ENCODE measurements around the gene ABO.
"Not testable (repeated sequence)": the region's sequence is repeated elsewhere in the genome, so short reads cannot be mapped to it uniquely, and the experiment has no call there.

The ABO gene

DNA sequence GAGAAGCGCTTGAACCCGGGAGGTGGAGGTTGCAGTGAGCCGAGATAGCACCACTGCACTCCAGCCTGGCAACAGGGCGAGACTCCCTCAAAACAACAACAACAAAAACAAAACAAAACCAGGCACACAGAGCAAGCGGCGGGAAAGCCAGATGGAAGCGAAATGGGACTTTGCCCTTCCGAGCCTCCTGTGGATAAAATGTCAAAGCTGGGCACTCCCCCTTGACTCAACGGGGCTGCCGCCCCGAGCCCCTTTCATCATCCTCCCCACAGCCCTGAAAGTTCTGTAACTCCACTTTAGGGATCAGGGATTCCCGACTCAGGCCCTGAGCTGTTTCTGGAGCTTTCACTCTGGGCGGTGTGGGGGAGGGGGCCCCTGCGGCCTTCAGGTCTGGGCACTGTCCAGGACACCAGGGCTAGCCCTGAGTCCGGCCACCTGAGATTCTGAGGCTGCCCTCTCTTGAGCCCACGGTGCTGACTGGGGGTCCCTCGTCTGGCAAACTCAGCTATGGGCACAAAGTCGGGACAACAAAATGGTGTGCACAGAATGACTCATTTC lies 35.4 kb downstream of the ABO start:
- no peak for DNase-seq

DNA sequence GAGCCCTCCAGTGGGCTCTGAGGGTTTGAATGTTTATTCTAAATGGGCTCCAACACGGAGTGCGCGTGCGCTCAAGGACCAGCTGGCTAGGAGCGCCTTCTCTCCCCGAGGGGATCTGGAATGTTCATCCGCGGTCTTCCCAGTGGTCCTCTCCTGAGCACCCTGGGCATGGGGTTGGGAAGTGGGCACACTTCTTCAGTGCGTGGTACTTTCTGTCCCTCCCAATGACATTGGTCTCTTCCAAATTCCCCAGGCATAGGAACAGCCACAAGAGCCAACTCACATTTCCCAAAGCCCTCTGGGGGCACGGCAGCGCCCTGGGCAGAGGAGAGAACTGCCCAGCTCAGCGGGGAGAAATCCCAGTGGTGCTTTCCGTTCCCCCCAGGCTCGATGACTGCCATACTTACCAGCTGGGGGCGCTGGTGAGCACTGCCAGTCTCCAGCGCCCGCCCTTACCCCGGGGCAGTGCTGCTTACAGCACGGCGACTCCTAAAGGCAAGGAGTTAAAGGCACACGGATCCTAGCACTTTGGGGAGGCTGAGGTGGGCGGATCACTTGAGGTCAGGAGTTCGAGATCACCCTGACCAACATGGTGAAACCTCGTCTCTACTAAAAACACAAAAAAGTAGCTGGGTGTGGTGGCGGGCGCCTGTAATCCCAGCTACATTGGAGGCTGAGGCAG lies 36.0 kb downstream of the ABO start:
- no peak for DNase-seq

DNA sequence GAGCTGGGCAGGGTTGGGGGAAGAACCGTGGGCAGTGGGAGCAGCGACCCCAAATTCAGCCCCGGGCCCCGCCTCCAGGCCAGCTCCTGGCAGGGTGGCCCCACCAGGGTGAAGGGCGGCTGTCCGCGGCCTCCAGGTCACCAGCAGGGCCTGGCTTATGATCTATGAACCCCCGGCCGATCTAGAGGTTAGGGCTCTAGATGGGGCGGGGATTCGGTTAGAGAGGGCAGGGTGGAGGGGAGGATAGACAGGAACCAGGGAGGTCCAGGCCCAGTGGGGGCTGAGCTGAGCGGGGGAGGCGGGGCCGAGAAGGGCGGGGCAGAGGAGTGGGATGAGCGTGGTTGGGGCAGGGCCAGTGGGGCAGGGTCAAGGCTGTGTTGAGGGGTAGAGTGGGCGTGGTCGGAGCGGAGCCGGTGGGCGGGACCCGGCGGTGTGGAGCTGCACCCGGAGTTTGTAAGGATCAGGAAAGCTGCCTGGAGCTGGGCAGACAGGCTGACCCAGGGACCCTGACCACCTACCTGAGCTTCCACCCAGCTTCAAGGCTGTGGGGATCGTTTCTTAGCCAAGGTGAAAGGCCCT lies 36.6 kb downstream of the ABO start:
- DNase-seq, result no peak

DNA sequence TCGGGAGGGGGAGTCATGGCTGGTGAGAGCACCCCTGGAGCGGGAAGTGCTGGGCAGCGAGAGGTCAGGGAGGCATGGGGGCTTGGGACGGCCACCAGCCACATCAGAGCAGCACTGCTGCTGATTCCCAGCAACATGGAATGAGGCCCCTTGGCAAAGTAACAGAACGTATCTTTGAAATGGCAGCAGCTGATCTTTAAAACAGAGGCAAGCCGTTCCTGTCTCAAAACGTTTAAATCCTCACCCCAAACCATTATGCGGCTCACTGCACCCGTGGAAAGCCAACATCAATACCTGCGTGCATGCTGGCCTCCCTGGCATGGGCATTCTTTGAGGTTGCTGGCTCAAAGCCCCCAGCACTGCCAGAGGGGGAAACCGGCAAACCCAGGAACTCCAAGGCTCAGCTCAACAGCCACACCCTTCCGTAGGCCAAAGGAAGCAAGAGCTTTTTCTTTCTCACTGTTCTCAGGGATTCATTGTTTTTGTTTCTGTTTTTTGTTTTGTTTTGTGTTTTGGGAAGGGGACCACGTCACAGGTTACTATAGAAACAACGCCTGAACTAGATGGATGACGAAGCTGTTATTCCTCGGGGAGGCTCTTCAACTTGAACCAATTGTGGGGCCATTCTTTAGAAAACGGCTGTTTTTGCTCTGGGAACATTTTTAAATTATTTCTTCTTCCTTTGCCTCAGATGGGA lies 37.8 kb downstream of the ABO start:
- no peak for DNase-seq

DNA sequence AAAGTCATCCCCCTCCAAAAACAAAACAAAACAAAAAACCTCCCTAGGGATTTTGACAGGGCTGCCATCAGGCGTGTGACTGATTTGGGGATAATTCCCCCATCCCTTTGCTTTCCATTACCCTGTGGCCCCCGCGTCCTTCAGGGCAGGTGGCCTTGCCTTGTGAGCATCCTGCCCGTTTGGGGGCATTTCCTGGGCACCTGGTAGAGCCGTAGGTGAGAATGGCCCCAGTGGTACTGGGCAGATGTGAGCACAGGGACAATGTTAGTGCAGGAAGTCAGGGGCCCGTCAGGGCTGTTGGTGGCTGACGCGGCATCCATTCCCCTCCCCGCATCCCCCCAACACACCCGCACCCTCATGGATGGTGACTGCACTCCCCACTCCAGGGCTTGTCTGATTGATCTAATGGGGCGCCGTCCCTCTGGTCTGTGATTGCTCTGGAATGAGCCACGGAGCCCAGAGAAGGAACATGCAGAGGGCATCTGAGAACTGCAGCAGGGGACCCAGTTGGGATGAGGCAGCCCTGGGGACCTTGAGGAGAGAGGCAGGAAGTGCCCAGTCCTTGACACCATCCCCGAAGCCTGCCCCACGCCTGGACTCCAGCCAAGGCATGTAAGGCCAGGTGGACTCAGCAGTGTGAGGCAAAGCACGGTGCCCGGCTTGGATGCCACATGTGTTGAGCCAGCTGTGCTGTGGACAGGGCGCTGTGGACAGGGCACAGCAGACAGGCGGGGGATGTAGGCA lies 38.5 kb downstream of the ABO start:
- not testable (repeated sequence) for DNase-seq

DNA sequence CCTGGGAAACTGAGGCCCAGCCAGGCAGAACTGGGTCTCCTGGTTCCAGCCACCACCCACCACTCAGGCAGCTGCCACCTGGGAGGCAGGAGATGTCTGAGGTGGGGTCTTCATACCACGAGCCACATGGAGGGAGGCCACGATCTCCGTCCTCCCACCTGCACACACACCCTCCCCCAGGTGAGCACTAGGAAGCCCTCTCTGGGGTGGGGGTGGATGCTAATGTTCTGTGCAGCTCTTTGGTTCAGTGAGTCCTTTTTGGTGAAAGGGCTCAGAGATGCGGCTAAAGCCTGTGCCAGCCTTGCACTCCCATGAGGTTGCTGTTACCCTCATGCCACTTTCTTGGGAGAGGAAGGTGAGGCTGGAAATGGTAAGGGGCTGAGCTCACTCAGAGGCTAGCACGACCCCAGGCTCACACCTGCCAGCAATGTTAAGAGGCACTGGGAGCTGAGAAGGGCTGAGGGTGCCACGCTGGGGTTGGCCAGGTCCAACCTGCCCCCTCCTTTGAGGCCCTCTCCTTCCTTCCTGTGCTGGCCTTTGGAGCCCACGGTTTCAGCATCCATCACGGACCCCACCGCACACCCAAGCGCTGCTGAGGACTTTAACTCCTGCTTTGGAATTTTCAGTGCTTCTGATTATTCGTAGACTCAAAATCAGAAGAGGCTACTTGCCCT lies 39.3 kb downstream of the ABO start:
- no peak for DNase-seq

DNA sequence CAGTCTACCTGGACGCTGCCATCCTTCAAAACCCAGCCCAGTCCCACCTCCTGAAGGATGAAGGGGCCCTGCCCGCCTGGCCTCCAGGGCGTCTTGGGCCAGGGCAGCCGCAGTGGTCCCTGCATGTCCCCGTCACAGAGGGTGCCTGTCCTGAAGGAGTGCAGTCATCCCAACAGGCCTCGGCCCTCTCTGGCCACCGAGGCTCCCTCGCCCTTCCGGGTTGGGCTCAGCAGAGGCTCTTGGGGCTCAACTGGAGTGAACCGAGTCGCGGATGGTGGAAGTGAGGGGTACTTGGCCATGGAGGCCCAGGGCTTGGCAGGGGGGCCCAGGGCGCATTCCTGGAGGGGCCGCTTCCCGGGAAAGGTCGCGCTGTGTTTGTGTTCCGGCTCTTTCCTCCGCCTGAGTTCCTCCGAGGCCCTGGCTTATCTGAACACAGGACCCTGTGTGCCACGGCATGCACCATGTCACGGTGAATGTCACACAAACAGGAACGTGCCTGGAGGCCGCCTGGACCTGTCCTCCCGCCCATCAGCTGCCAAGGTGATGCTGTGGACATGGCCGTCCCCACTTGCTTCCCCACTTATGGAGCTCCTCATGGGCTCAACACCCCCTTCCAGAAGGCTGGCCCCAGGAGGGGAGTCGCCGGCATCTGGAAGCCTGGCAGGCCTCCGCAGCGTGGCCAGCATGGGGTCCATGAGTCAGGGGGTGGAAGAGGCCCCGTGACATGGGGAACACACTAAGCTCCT lies 40.3 kb downstream of the ABO start:
- DNase-seq, result no peak

DNA sequence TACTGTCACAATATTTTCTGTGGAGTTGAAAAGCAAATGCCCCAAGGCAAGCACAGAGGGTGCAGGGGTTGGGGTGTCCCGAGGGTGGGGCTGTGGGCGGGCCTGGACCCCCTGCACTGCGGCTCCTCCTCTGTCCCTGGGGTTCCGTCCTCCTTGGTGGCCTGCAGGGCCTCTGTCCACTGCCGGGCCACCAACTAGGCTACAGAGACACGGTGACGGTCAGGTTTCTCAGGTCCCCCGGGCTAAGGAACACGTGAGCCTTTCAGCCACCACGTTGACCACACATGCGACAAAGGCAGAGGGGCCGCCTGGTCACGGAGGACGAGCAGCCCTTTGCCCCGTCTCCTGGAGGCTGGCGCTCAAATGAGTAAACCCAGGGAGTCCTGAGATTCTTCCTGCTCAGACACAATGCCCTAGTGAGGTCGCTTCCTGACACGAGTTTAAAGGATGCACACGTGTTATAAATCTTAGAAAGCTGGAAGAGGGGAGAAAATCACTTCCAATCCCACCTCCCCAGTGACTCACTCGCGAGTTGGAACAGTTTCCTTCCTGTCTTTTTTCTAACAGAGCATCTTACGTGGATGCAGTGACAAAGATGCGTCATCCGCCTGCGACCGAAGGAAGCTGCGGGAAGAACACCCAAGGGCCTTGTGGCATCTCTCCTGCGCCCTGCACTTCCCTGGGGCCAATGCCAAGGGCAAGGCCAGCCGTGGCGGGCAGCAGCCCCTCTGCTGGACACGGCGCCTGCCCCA lies 41.1 kb downstream of the ABO start:
- no peak for DNase-seq

DNA sequence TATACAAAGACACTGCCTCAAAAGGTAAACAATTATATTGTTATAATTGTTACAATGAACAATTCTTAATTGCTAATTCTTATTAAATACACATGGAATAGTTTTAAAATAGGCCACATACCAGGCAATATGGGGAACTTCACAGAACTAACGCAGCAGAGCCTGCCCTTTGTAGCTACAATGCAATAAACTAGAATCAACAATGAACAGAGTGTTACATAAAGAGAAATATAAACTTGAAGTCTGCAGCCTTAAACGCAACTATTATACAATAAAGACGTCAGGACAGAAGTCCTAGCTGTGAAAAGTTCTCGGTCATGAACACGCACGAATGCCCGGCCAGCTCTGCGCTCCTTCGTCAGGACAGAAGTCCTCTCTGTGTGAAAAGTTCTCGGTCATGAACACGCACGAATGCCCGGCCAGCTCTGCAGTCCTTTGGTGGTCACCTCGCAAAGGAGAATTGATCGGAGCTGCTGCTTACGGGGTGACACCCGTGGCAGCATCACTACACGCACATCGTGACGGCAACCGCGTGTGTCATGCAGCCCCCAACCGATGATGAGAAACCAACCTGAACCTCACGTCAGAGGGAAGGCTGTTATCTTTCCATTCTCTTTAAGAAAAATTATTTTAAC lies 43.0 kb downstream of the ABO start:
- DNase-seq, result not testable (repeated sequence)

DNA sequence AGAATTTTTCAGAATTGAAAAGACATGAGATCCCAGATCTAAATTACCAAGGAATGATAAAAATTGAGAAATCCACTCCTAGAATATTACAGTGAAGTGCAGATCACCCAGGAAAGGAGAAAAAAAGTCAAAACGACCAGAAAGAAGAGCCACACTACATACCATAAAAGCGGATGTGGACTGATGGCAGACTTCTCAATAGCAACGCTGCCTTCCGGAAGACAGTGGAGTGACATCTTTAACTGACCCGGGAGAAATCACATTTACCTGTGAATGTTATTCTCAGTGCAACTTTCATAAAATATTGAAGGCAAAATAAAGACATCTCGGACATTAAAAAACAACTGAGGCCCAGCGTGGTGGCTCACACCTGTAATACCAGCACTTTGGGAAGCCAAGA lies 44.5 kb downstream of the ABO start:
- not testable (repeated sequence) for DNase-seq

DNA sequence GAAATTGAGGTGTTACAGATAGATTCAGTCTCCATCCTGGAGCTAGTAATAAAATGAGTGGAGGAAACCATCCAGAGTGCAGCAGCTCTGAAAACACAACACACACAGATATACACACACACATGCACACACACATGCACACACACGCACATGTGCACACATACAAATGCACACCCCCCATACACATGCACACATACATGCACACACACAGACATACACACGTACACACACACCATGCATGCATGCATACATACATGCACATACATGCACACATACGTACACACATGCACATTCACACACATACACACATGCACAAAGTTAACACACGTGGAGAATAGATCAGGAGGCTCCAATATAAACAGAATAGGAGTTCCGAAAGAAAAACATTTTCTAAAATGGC lies 44.9 kb downstream of the ABO start:
- no peak for DNase-seq

DNA sequence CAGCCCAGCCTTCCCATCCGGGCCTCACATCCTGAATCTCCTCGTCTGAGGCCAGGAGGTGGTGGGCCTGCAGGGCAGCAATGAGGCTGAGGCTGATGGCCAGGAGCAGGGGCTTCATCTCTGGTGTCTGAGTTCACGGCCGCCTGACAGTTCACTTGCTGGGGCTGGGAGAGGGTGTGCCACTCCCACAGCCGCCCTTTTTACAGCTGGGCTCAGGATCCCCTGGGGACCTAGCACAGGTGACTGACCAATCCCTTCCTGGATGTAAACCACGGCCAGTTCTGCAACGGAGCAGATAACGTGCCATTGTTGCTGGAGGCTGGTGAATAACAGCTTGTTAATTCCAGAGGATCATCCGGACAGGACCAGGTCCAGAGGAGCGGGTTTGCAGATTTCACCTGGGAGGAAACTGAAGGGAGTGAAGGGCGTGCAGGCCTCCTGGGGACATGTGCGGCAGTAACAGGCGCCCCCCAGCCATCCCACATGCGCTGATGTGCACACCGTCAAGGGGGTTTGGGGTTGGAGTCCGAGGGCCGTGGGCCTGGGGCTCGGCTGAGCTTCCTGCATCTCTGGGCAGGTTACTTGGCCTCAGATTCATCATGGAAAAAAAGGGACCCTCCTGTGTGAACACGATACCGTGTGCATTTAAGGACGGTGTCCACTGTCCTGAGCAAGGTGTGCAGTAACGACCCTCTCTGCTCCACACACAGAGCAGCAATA lies 46.4 kb downstream of the ABO start:
- not testable (repeated sequence) for DNase-seq

DNA sequence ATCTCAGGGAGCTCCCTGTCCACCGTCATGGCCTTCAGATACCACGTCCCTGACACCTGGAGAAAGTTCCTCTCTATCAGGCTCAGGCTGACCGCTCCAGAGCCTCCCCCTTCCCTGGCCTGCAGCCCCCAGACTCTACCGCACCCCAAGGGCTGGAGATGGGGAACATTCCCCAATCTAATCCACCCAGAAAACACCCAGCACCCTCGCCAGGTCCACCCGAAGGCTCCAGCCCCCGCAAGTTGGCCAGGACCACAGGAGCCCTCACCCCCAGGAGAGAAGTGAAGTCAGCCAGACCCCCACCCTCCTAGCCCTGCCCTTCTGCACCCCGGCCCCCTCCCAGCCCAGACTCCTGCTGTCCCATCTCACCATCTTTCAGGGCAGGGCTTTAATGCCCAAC lies 47.0 kb downstream of the ABO start:
- not testable (repeated sequence) for DNase-seq

DNA sequence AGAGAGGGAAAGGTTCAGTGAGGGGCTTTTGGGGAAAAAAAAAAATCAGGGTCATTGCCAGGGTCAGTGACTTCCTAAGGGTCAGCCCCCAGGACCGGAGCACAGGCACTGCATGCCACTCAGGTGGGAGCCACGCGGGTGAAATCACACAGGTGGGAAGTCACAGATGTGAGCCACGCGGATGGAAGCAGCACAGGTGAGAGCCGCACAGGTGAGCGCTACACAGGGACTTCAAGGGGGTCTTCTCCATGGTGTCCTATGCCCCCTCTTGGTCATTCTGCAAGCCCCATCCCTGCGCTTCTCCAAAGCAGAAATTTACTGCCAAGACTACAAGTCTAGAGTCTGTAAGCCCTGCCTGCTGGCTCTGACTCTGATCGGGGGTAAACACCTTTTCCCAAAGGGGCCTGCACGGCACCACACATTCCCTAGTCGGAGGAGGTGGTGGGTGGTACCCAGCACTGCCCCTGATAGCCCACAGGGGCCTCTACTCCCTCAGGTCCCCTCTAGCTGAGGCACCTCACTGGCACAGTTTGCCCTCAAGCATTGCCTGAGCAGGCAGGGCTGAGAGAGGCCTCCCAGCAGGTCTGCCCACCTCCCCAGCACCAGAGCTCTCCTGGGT lies 47.6 kb downstream of the ABO start:
- no peak for DNase-seq

DNA sequence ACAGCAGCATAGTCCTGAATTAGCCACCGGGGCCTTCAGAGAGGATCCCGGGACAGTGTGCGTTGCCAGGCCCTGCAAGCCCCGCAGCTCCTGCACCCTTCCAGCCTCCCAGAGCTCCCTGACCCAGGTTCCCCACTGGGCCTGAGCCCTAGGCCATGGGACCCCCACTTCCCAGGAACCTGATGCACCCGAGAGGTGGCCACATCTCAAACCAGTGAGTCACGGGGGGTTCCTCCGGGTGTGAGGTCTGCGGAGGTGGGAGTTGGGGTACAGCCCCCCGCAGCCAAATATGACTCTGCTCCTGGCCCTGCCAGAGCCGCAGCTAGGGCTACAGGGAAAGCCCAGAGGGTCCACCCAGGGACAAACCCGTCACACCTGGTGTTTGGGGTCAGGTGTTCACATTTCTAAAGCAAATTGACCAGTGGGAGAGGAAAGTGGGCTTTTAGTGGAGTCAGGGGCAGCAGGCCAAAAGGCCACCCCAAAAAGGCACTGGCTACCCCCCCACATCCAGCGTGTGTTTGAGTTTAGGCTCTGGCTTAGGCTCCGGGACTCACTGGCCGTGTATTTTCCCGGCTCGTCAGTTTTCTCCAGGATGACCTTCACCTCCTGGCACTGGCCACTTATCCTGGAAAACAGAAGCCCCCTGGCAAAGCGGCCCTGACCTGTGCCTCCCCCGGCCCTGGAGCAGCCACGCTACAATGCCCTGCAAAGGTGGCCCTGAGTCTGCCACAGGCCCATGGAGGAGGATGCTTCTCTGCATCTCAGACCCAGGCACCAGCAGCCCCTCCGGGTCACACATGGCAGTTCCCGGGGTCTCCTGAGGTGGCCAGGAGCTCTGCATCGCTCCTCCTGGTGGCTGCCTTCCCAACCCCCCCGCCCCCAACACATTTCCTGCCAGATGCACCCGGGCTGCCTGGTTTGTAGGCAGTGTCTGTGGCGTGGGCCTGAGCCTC lies 48.5 kb downstream of the ABO start:
- no peak for DNase-seq

DNA sequence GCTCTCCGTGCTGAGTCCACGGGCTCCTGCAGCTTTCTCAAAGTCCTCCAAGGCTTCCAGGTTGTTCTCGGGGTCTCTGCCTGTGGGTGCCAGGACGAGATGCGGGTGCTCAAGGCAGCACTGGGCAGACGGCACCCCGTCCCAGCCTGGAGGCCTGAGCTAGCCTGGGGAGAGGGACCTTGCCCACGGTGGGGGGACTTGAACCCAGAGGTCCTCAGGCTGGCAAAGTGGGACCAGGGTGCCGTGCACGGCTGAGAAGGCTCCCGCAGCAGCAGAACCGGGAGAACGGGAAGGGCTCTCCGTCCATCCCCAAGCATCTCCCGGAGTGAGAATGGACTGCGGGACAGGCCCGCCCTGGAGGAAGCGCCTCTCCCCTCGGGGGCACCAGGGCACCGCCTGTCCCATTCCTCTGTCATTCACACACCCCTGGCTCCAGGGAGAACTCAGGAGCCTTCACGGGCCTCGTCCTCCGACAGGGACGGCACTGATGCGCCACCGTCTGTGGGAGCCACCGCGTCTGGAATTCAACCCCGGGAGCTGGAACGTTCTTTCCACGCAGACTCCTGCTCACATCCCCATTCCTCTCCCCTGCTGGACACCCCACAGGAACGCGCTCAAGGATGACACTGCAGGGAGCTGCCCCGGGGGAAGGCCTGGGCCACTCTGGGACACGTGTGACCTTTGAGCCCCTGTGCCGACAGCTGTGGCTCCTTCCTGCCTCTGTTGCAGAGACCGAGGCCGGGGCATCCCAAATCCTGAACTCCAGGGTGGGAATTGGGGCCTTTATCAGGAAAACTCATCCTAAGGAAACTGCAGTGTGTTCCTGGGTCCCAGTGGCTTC lies 49.6 kb downstream of the ABO start:
- no peak for DNase-seq

DNA sequence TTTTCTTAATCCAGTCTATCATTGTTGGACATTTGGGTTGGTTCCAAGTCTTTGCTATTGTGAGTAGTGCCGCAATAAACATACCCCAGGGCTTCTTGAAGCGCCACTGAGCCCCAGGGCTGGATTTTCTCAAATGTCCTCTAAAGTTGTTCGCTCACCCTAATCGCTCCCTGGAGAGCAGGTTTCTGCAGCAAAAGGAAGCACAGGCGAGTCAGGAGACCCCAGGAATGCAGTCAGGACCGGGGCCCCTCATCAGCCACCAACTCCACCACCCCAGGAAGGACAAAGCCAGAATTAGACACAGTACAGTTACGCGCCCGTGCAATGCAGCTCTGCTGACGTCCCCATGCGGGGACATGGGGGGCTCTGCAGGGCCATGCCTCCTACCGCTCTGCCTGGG lies 50.2 kb downstream of the ABO start:
- DNase-seq, result no peak
